Measurements from ENCODE around the gene TUBB8B.
"Not testable (repeated sequence)": the region's sequence is repeated elsewhere in the genome, so short reads cannot be mapped to it uniquely, and the experiment has no call there.

The TUBB8B gene

GRCh38 chr18:49176-49665, at the start of gene TUBB8B:
Gene TUBB8B, minus strand, starts transcription at chr18:49615. Its CDS starts 58 bp downstream, at chr18:49557.
- H3K4me1 ChIP-seq (ENCODE audit: control insufficient read depth, insufficient read depth, low read length); H3K27me3 ChIP-seq (ENCODE audit: control insufficient read depth, insufficient read depth, low read length); H3K9ac ChIP-seq (ENCODE audit: low read length); H3K36me3 ChIP-seq (ENCODE audit: control insufficient read depth, insufficient read depth, low read length); H3K27ac ChIP-seq (ENCODE audit: low read depth, low read length); H3K4me3 ChIP-seq (ENCODE audit: low read length): not testable (repeated sequence)

- not testable (repeated sequence) for H3K4me3 ChIP-seq (ENCODE audit: low read length); H3K36me3 ChIP-seq (ENCODE audit: control insufficient read depth, insufficient read depth, low read length); H3K9ac ChIP-seq (ENCODE audit: low read length); H3K27me3 ChIP-seq (ENCODE audit: control insufficient read depth, insufficient read depth, low read length); H3K4me1 ChIP-seq (ENCODE audit: control insufficient read depth, insufficient read depth, low read length); H3K27ac ChIP-seq (ENCODE audit: low read depth, low read length)
Measured at GRCh38 chr18:97252-97914, 48.0 kb upstream of the TUBB8B start.

- H3K36me3 ChIP-seq (ENCODE audit: control insufficient read depth, insufficient read depth, low read length); H3K27me3 ChIP-seq (ENCODE audit: control insufficient read depth, insufficient read depth, low read length); H3K27ac ChIP-seq (ENCODE audit: low read depth, low read length); H3K4me1 ChIP-seq (ENCODE audit: control insufficient read depth, insufficient read depth, low read length); H3K4me3 ChIP-seq (ENCODE audit: low read length); H3K9ac ChIP-seq (ENCODE audit: low read length): not testable (repeated sequence)
Measured at GRCh38 chr18:96767-97131, 47.3 kb upstream of the TUBB8B start.

GRCh38 chr18:96101-96766, 46.8 kb upstream of the TUBB8B start:
- not testable (repeated sequence) for H3K4me1 ChIP-seq (ENCODE audit: control insufficient read depth, insufficient read depth, low read length); H3K9ac ChIP-seq (ENCODE audit: low read length); H3K27ac ChIP-seq (ENCODE audit: low read depth, low read length); H3K27me3 ChIP-seq (ENCODE audit: control insufficient read depth, insufficient read depth, low read length); H3K36me3 ChIP-seq (ENCODE audit: control insufficient read depth, insufficient read depth, low read length); H3K4me3 ChIP-seq (ENCODE audit: low read length)

GRCh38 chr18:95580-95979, 46.2 kb upstream of the TUBB8B start:
- not testable (repeated sequence) for H3K4me3 ChIP-seq (ENCODE audit: low read length); H3K9ac ChIP-seq (ENCODE audit: low read length); H3K36me3 ChIP-seq (ENCODE audit: control insufficient read depth, insufficient read depth, low read length); H3K27ac ChIP-seq (ENCODE audit: low read depth, low read length); H3K4me1 ChIP-seq (ENCODE audit: control insufficient read depth, insufficient read depth, low read length); H3K27me3 ChIP-seq (ENCODE audit: control insufficient read depth, insufficient read depth, low read length)

GRCh38 chr18:93897-94408, 44.5 kb upstream of the TUBB8B start:
- H3K27ac ChIP-seq (ENCODE audit: low read depth, low read length); H3K9ac ChIP-seq (ENCODE audit: low read length); H3K27me3 ChIP-seq (ENCODE audit: control insufficient read depth, insufficient read depth, low read length); H3K4me3 ChIP-seq (ENCODE audit: low read length); H3K36me3 ChIP-seq (ENCODE audit: control insufficient read depth, insufficient read depth, low read length); H3K4me1 ChIP-seq (ENCODE audit: control insufficient read depth, insufficient read depth, low read length): not testable (repeated sequence)

- not testable (repeated sequence) for H3K9ac ChIP-seq (ENCODE audit: low read length); H3K27me3 ChIP-seq (ENCODE audit: control insufficient read depth, insufficient read depth, low read length); H3K4me3 ChIP-seq (ENCODE audit: low read length); H3K27ac ChIP-seq (ENCODE audit: low read depth, low read length); H3K36me3 ChIP-seq (ENCODE audit: control insufficient read depth, insufficient read depth, low read length); H3K4me1 ChIP-seq (ENCODE audit: control insufficient read depth, insufficient read depth, low read length)
Measured at GRCh38 chr18:91561-91960, 42.1 kb upstream of the TUBB8B start.

- not testable (repeated sequence) for H3K4me1 ChIP-seq (ENCODE audit: control insufficient read depth, insufficient read depth, low read length); H3K27me3 ChIP-seq (ENCODE audit: control insufficient read depth, insufficient read depth, low read length); H3K4me3 ChIP-seq (ENCODE audit: low read length); H3K9ac ChIP-seq (ENCODE audit: low read length); H3K36me3 ChIP-seq (ENCODE audit: control insufficient read depth, insufficient read depth, low read length); H3K27ac ChIP-seq (ENCODE audit: low read depth, low read length)
Measured at GRCh38 chr18:90396-91193, 41.2 kb upstream of the TUBB8B start.

GRCh38 chr18:89124-89523, 39.7 kb upstream of the TUBB8B start:
- H3K27me3 ChIP-seq (ENCODE audit: control insufficient read depth, insufficient read depth, low read length); H3K4me3 ChIP-seq (ENCODE audit: low read length); H3K27ac ChIP-seq (ENCODE audit: low read depth, low read length); H3K4me1 ChIP-seq (ENCODE audit: control insufficient read depth, insufficient read depth, low read length); H3K36me3 ChIP-seq (ENCODE audit: control insufficient read depth, insufficient read depth, low read length); H3K9ac ChIP-seq (ENCODE audit: low read length): not testable (repeated sequence)

GRCh38 chr18:84801-85200, 35.4 kb upstream of the TUBB8B start:
- not testable (repeated sequence) for H3K27ac ChIP-seq (ENCODE audit: low read depth, low read length); H3K27me3 ChIP-seq (ENCODE audit: control insufficient read depth, insufficient read depth, low read length); H3K4me3 ChIP-seq (ENCODE audit: low read length); H3K36me3 ChIP-seq (ENCODE audit: control insufficient read depth, insufficient read depth, low read length); H3K9ac ChIP-seq (ENCODE audit: low read length); H3K4me1 ChIP-seq (ENCODE audit: control insufficient read depth, insufficient read depth, low read length)

- H3K36me3 ChIP-seq (ENCODE audit: control insufficient read depth, insufficient read depth, low read length); H3K9ac ChIP-seq (ENCODE audit: low read length); H3K27me3 ChIP-seq (ENCODE audit: control insufficient read depth, insufficient read depth, low read length); H3K27ac ChIP-seq (ENCODE audit: low read depth, low read length); H3K4me3 ChIP-seq (ENCODE audit: low read length); H3K4me1 ChIP-seq (ENCODE audit: control insufficient read depth, insufficient read depth, low read length): not testable (repeated sequence)
Measured at GRCh38 chr18:82626-83209, 33.3 kb upstream of the TUBB8B start.

- H3K4me1 ChIP-seq (ENCODE audit: control insufficient read depth, insufficient read depth, low read length): not testable (repeated sequence)
Measured at GRCh38 chr18:80881-81280, 31.5 kb upstream of the TUBB8B start.

More at GRCh38 chr18:80881-81280, 31.5 kb upstream of the TUBB8B start:
- not testable (repeated sequence) for H3K27ac ChIP-seq (ENCODE audit: low read depth, low read length); H3K36me3 ChIP-seq (ENCODE audit: control insufficient read depth, insufficient read depth, low read length); H3K4me3 ChIP-seq (ENCODE audit: low read length); H3K27me3 ChIP-seq (ENCODE audit: control insufficient read depth, insufficient read depth, low read length); H3K9ac ChIP-seq (ENCODE audit: low read length)

All from rectal smooth muscle tissue (tissue), 1 donor.